Choroid plexus epithelial cell (primary cell): ENCODE data around the gene DIAPH2.

Source experiments
- DNase-seq: peaks from one replicate; pipeline ENCODE4 v3.0.0-alpha.2; 2010; ENCODE audit warnings: low read depth
- H3K4me3 ChIP-seq: 2 replicates; pipeline ENCODE4 v1.5.1; 2011; ENCODE audit warnings: low read depth, mild to moderate bottlenecking, control low read depth, low read length, moderate library complexity
- CTCF ChIP-seq: conservative IDR thresholded peaks from 2 replicates; pipeline ENCODE4 v1.5.1; 2011; ENCODE audit warnings: low read depth, mild to moderate bottlenecking, control low read depth, inconsistent platforms, low read length, moderate library complexity

DIAPH2 gene

GRCh38 chrX:97238632-97239031 lies 554.0 kb downstream of the DIAPH2 start:
- H3K4me3 ChIP-seq = no peak overlapping the region
- TF ChIP-seq CTCF = no peak
- DNase-seq = peak; percentile 63

- no peak for TF ChIP-seq CTCF
- no peak overlapping the region for H3K4me3 ChIP-seq
- no peak for DNase-seq
These were observed 567.5 kb downstream of the DIAPH2 start for GRCh38 chrX:97252111-97252510.

- DNase-seq = no peak
- no peak for TF ChIP-seq CTCF
- no peak overlapping the region for H3K4me3 ChIP-seq
These were observed 576.0 kb downstream of the DIAPH2 start for GRCh38 chrX:97260679-97261078.

GRCh38 chrX:97266406-97267121 lies 581.9 kb downstream of the DIAPH2 start:
- H3K4me3 ChIP-seq = no peak overlapping the region
- TF ChIP-seq CTCF = no peak
- no peak for DNase-seq

- peak; percentile 39 for DNase-seq
- no peak for TF ChIP-seq CTCF
- no peak overlapping the region for H3K4me3 ChIP-seq
These were observed 582.9 kb downstream of the DIAPH2 start for GRCh38 chrX:97267396-97268181.

- no peak for DNase-seq
- TF ChIP-seq CTCF = no peak
- no peak overlapping the region for H3K4me3 ChIP-seq
These were observed 583.6 kb downstream of the DIAPH2 start for GRCh38 chrX:97268182-97268680.
